ENCODE measurements around the gene IL34.

IL34 gene

GRCh38 chr16:70705056-70705455 is 58.7 kb downstream of the IL34 start:
- DNase-seq (ENCODE audit: low read depth in 1 of 2, low spot score in 1 of 2): no peak
- H3K27ac ChIP-seq (replicated peaks): no peak overlapping the region
- no peak for TF ChIP-seq CTCF (IDR thresholded peaks at IDR 0.05; ENCODE audit: insufficient read depth, low read length)
- no peaks in the 10 kb centered on the region for H3K27me3 ChIP-seq (ENCODE audit: insufficient read depth, poor library complexity, severe bottlenecking)
- no peak overlapping the region for H3K4me3 ChIP-seq (replicated peaks; ENCODE audit: insufficient read depth, low read length)

GRCh38 chr16:70706948-70707465 is 60.6 kb downstream of the IL34 start:
- TF ChIP-seq REST (IDR thresholded peaks at IDR 0.05; ENCODE audit: insufficient replicate concordance, low read depth) (no peak), CTCF (IDR thresholded peaks at IDR 0.05; ENCODE audit: insufficient read depth, low read length) (no peak), SPI1 (IDR thresholded peaks at IDR 0.05; ENCODE audit: borderline replicate concordance, low read depth) (no peak), POLR2AphosphoS5 (IDR thresholded peaks at IDR 0.05; ENCODE audit: low read depth) (no peak), GABPA (IDR thresholded peaks at IDR 0.05; ENCODE audit: low read depth) (no peak)
- Histone ChIP-seq H3K27ac (replicated peaks) (no peak overlapping the region), H3K4me3 (replicated peaks; ENCODE audit: insufficient read depth, low read length) (no peak overlapping the region), H3K27me3 (ENCODE audit: insufficient read depth, poor library complexity, severe bottlenecking) (no peaks in the 10 kb centered on the region)
- DNase-seq (ENCODE audit: low read depth in 1 of 2, low spot score in 1 of 2): no peak

- no peaks in the 10 kb centered on the region for H3K27me3 ChIP-seq (ENCODE audit: insufficient read depth, poor library complexity, severe bottlenecking)
- H3K4me3 ChIP-seq (replicated peaks; ENCODE audit: insufficient read depth, low read length): no peak overlapping the region
- no peak for DNase-seq (ENCODE audit: low read depth in 1 of 2, low spot score in 1 of 2)
- H3K27ac ChIP-seq (replicated peaks): no peak overlapping the region
- TF ChIP-seq REST (IDR thresholded peaks at IDR 0.05; ENCODE audit: insufficient replicate concordance, low read depth) (no peak), SPI1 (IDR thresholded peaks at IDR 0.05; ENCODE audit: borderline replicate concordance, low read depth) (no peak), POLR2AphosphoS5 (IDR thresholded peaks at IDR 0.05; ENCODE audit: low read depth) (no peak), GABPA (IDR thresholded peaks at IDR 0.05; ENCODE audit: low read depth) (no peak), CTCF (IDR thresholded peaks at IDR 0.05; ENCODE audit: insufficient read depth, low read length) (no peak)
Observed at GRCh38 chr16:70708366-70709246, 62.2 kb downstream of the IL34 start.

Measured in HL-60 (cell line).